ENCODE results near the gene SNAPC4. TPM values are rescaled to one million over a fixed set of nuclear protein-coding genes. Genes with fewer than 3 reads are reported as not detected.

The SNAPC4 gene
- polyA plus RNA-seq, 1 donor: 11.3 TPM

DNA sequence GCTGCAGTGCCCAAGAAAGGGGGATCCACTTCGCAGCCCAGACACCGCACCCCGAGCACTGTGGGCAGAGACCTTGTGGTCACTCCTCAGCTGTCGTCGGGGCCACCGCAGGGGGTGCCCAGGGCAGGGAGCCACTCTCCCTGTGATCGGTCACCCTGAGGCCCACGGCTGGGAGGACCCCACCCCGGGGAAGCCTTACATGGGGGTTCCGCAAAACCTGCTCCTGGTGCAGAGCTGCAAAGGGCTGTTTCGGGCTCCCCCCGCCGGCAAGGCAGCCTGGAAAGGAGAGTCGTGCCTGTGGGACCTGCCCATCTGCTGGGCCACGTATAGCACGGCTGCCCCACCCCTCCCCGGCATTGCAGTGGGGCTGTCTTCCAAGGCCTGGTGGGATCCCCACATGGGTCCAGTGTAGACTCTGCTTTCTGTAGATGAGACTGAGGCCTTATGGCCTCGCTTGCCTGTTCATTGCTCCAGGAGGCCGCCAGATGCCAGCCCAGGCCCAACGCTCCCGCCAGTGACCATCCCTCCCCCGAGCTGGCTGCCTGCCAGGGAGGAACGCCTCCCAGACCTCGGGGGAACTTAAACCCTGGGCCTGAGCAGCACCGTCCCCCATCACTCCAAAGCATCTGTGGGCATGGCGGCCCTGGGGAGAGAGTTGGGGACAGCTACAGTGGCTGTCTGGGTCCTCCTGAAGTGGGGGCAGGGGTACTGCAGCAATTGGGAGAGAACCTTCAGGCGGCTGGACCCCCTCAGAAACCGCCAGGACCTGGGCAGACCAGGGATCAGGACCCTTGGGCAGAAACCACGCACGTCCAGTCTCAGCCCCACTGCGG, 34.8 kb downstream of the SNAPC4 start:
- WGBS (ENCODE audit: insufficient coverage, low lambda C conversion rate): no CpG with 5 or more reads among the region's 31 CpGs
- Histone ChIP-seq H3K4me1 (ENCODE audit: control insufficient read depth, insufficient read depth, low read length) (peaks cover 18% of the 10 kb centered on the region), H3K27me3 (ENCODE audit: control insufficient read depth, insufficient read depth, low read length) (peaks cover 14% of the 10 kb centered on the region), H3K4me3 (ENCODE audit: low read length) (no peak overlapping the region), H3K9me3 (ENCODE audit: control insufficient read depth, low read depth, low read length) (peaks cover 7% of the 10 kb centered on the region), H3K27ac (ENCODE audit: low read length) (no peak overlapping the region), H3K36me3 (ENCODE audit: control insufficient read depth, insufficient read depth, low read length) (peaks cover 5% of the 10 kb centered on the region)
- DNase-seq: no peak

DNA sequence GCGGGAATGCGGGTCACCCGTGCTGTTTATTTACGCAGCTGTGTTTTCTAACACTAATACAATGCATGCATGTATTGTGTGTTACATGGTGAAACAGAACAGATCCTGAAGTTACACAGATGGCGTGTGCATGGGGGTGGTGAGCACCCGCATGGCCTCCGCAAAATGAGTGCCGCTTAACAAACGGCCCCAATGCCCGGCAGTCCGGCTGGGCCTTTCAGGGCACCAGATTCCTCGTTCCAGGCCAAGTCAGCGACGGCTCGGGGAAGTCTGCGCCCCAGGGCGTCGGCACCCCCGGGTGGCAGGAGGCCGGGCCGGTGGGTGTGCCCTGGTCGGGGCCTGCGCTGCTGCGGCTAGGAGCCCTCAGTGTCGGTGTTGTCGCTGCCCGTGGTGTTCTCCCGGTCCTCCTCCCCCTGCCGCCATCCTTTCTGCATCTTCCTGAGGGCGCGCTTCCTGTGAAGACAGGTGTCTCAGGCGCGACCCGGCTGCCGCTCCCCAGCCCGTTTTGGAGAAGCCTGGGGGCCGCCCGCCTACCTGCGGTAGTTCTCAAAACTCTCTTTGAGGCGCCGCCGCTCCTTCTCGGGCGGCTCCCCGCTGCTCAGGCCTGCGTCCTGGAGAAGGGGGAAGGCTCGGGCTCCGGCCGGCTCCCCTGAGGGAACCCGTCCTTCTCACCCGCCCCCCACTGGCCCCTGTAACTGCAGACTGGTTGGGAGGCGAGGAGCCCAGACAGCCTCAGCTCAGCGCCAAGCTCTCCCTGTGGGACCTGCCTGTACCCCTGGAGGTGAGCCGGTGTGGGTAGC, 35.8 kb downstream of the SNAPC4 start:
- peaks cover 18% of the 10 kb centered on the region for H3K4me1 ChIP-seq (ENCODE audit: control insufficient read depth, insufficient read depth, low read length)
- peaks cover 11% of the 10 kb centered on the region for H3K9me3 ChIP-seq (ENCODE audit: control insufficient read depth, low read depth, low read length)
- H3K27me3 ChIP-seq (ENCODE audit: control insufficient read depth, insufficient read depth, low read length): peaks cover 14% of the 10 kb centered on the region
- no peak for DNase-seq
- peaks cover 6% of the 10 kb centered on the region for H3K36me3 ChIP-seq (ENCODE audit: control insufficient read depth, insufficient read depth, low read length)
- no peak overlapping the region for H3K4me3 ChIP-seq (ENCODE audit: low read length)
- no CpG with 5 or more reads among the region's 54 CpGs for WGBS (ENCODE audit: insufficient coverage, low lambda C conversion rate)
- H3K27ac ChIP-seq (ENCODE audit: low read length): no peak overlapping the region

- no CpG with 5 or more reads among the region's 97 CpGs for WGBS (ENCODE audit: insufficient coverage, low lambda C conversion rate)
- H3K4me3 ChIP-seq (ENCODE audit: low read length): peak within 1 kb of the TSS; percentile 72
- peak; percentile 92 to 94 for DNase-seq
- peaks cover 18% of the 10 kb centered on the region for H3K4me1 ChIP-seq (ENCODE audit: control insufficient read depth, insufficient read depth, low read length)
- peaks cover 14% of the 10 kb centered on the region for H3K27me3 ChIP-seq (ENCODE audit: control insufficient read depth, insufficient read depth, low read length)
- peaks cover 14% of the 10 kb centered on the region for H3K36me3 ChIP-seq (ENCODE audit: control insufficient read depth, insufficient read depth, low read length)
- H3K9me3 ChIP-seq (ENCODE audit: control insufficient read depth, low read depth, low read length): peaks cover 11% of the 10 kb centered on the region
- H3K27ac ChIP-seq (ENCODE audit: low read length): peak within 1 kb of the TSS; percentile 74
Observed at GRCh38 chr9:136363106-136363948, 36.6 kb downstream of the SNAPC4 start, which contains the start of gene DNLZ. TSS of gene DNLZ (minus strand) at chr9:136363744. CDS start at chr9:136363714, 30 bp downstream.

DNA sequence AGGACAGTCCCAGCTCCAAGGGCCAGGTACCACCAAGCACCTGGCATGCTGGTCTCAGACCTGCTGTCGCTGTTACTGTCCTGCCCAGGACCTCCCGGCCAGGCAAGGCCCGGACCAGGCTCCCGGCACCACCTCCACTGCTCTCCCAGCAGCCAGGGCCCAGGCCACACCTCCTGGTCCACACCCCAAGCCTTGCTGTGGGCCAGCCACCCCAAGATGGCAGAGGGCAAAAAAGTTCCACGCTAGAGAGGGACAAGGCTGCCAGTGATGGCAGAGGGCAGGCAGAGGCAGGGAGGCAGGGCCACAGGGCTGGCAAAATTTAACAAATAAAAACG, 37.6 kb downstream of the SNAPC4 start:
- DNase-seq: no peak
- Histone ChIP-seq H3K36me3 (ENCODE audit: control insufficient read depth, insufficient read depth, low read length) (peaks cover 17% of the 10 kb centered on the region), H3K9me3 (ENCODE audit: control insufficient read depth, low read depth, low read length) (peaks cover 11% of the 10 kb centered on the region), H3K4me3 (ENCODE audit: low read length) (no peak overlapping the region), H3K4me1 (ENCODE audit: control insufficient read depth, insufficient read depth, low read length) (peaks cover 18% of the 10 kb centered on the region), H3K27ac (ENCODE audit: low read length) (peak overlapping the region; percentile 54), H3K27me3 (ENCODE audit: control insufficient read depth, insufficient read depth, low read length) (peaks cover 14% of the 10 kb centered on the region)
- WGBS (ENCODE audit: insufficient coverage, low lambda C conversion rate): no CpG with 5 or more reads among the region's 6 CpGs

DNA sequence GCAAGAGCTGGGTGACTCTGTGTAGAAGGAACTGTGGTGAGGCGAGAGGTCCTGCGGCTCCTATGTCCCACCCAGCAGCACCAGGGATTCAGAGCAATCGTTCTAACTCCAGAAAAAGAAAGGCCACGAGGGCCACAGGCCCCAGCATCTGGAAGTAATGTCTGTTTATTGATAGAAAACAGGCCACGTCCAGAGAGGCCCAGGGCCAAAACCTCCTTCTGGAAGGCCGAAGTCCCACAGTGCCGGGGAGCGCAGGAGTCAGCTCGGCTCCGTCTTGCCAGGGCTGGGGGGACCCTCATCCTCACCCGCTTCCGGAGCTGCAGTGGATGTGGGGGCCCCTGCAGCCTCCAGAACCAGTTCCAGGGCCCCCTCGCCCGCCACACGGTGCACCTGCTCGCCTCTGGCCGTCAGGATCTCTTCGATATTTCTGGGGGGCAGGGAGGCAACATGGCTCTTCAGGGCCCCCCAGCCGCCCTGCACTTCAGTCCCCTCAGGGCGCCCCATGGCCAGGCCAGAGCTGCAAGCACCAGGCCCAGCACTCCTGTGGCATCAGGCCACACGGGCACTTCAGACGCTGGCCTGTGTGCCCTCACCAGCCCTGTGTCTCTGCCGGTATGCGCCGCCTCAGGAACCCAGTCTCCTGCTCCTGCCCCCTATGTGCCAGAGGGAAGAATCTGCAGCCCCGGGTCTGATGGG, 38.1 kb downstream of the SNAPC4 start:
- WGBS (ENCODE audit: insufficient coverage, low lambda C conversion rate): no CpG with 5 or more reads among the region's 26 CpGs
- no peak overlapping the region for H3K4me3 ChIP-seq (ENCODE audit: low read length)
- H3K9me3 ChIP-seq (ENCODE audit: control insufficient read depth, low read depth, low read length): peaks cover 11% of the 10 kb centered on the region
- no peak for DNase-seq
- peaks cover 18% of the 10 kb centered on the region for H3K4me1 ChIP-seq (ENCODE audit: control insufficient read depth, insufficient read depth, low read length)
- peaks cover 14% of the 10 kb centered on the region for H3K27me3 ChIP-seq (ENCODE audit: control insufficient read depth, insufficient read depth, low read length)
- H3K27ac ChIP-seq (ENCODE audit: low read length): peak overlapping the region; percentile 54
- peaks cover 22% of the 10 kb centered on the region for H3K36me3 ChIP-seq (ENCODE audit: control insufficient read depth, insufficient read depth, low read length)

DNA sequence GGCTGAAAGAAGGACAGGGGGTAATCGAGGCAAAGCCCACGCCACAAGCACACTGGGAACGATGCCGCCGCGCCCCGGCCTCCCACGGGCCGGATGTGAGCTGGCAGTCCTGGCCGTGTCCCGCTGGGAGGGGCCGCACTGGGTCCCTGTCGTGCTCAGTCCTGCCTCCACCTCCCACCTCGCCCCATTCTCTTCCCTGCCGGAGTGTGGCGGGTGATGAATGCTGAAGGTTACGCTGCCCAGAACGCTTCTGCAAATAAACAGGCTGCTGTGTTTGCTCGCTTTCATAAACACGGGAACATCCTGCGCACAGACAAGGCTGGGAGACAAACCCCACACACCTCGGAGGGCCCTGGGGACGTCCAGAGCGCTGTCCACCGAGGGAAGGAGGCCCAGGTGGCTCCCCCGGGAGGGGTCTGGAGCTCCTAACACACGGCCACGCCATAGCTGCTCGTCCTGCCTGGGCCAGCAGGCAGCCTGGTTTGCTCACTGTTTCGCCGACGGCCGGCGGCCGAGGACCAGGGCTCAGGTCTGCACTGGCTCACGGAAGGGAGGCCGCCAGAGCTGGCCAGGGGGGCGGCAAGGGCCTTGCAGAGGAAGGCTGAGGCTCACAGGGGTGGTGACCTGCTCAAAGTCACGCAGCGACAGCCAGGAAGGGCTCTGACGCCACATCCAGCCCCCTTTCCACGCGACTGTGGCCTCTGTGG, 38.8 kb downstream of the SNAPC4 start:
- Histone ChIP-seq H3K4me3 (ENCODE audit: low read length) (no peak overlapping the region), H3K9me3 (ENCODE audit: control insufficient read depth, low read depth, low read length) (peaks cover 11% of the 10 kb centered on the region), H3K4me1 (ENCODE audit: control insufficient read depth, insufficient read depth, low read length) (peaks cover 18% of the 10 kb centered on the region), H3K27me3 (ENCODE audit: control insufficient read depth, insufficient read depth, low read length) (peaks cover 14% of the 10 kb centered on the region), H3K36me3 (ENCODE audit: control insufficient read depth, insufficient read depth, low read length) (peaks cover 29% of the 10 kb centered on the region), H3K27ac (ENCODE audit: low read length) (peak overlapping the region; percentile 52)
- WGBS (ENCODE audit: insufficient coverage, low lambda C conversion rate): no CpG with 5 or more reads among the region's 43 CpGs
- no peak for DNase-seq

- WGBS (ENCODE audit: insufficient coverage, low lambda C conversion rate): no CpG with 5 or more reads among the region's 38 CpGs
- peaks cover 18% of the 10 kb centered on the region for H3K4me1 ChIP-seq (ENCODE audit: control insufficient read depth, insufficient read depth, low read length)
- peaks cover 33% of the 10 kb centered on the region for H3K36me3 ChIP-seq (ENCODE audit: control insufficient read depth, insufficient read depth, low read length)
- peaks cover 13% of the 10 kb centered on the region for H3K9me3 ChIP-seq (ENCODE audit: control insufficient read depth, low read depth, low read length)
- no peak overlapping the region for H3K27ac ChIP-seq (ENCODE audit: low read length)
- no peak for DNase-seq
- no peak overlapping the region for H3K4me3 ChIP-seq (ENCODE audit: low read length)
- peaks cover 13% of the 10 kb centered on the region for H3K27me3 ChIP-seq (ENCODE audit: control insufficient read depth, insufficient read depth, low read length)
Observed at GRCh38 chr9:136359774-136360718, 39.9 kb downstream of the SNAPC4 start.

- no peak for DNase-seq
- Histone ChIP-seq H3K9me3 (ENCODE audit: control insufficient read depth, low read depth, low read length) (peaks cover 7% of the 10 kb centered on the region), H3K27ac (ENCODE audit: low read length) (no peak overlapping the region), H3K4me1 (ENCODE audit: control insufficient read depth, insufficient read depth, low read length) (peaks cover 25% of the 10 kb centered on the region), H3K27me3 (ENCODE audit: control insufficient read depth, insufficient read depth, low read length) (peaks cover 1% of the 10 kb centered on the region), H3K4me3 (ENCODE audit: low read length) (no peak overlapping the region), H3K36me3 (ENCODE audit: control insufficient read depth, insufficient read depth, low read length) (peaks cover 33% of the 10 kb centered on the region)
- whole genome bisulfite sequencing (ENCODE audit: insufficient coverage, low lambda C conversion rate): no CpG with 5 or more reads among the region's 2 CpGs
Observed at GRCh38 chr9:136358888-136359287, 41.1 kb downstream of the SNAPC4 start.
